Stimulated activated CD8-positive, alpha-beta memory T cell treated with anti-CD3 and anti-CD28 coated beads, Interleukin-15, amount 100 ng/mL, for 48 hours (primary cell): ENCODE measurements around the gene FXR2.
A peak's percentile ranks its signal among the peaks of the same experiment; 100 is the strongest.
"Not testable (repeated sequence)": the region's sequence is repeated elsewhere in the genome, so short reads cannot be mapped to it uniquely, and the experiment has no call there.

Experiments
- DNase-seq, 2 donors: peaks; one replicate each; pipeline ENCODE4 v3.0.0-alpha.2; 2020; ENCODE audit warnings: low read depth in 2 of 2

The FXR2 gene

GRCh38 chr17:7629939-7630571 is 15.4 kb upstream of the FXR2 start, which contains the start of gene SHBG:
Gene SHBG, plus strand, starts transcription at chr17:7630135. Its CDS starts 38 bp downstream, at chr17:7630173.
- no peak for DNase-seq

GRCh38 chr17:7627250-7628121 is 12.8 kb upstream of the FXR2 start, which contains the start of gene SAT2:
Gene SAT2, minus strand, starts transcription at chr17:7627821. Its CDS starts 186 bp downstream, at chr17:7627635.
- DNase-seq = peak; percentile 78 to 82

- no peak for DNase-seq
Measured at GRCh38 chr17:7626956-7627249, 12.2 kb upstream of the FXR2 start.

GRCh38 chr17:7626307-7626706 is 11.6 kb upstream of the FXR2 start:
- no peak for DNase-seq

- DNase-seq = not testable (repeated sequence)
Measured at GRCh38 chr17:7625749-7626148, 11.1 kb upstream of the FXR2 start.

- no peak for DNase-seq
Measured at GRCh38 chr17:7623661-7624060, 9.0 kb upstream of the FXR2 start.

- no peak for DNase-seq
Measured at GRCh38 chr17:7620835-7621234, 6.1 kb upstream of the FXR2 start.

GRCh38 chr17:7618608-7619007 is 3.9 kb upstream of the FXR2 start:
- DNase-seq = no peak

GRCh38 chr17:7615265-7615747 is 609 bp upstream of the FXR2 start:
- DNase-seq = no peak

- no peak for DNase-seq
Measured at GRCh38 chr17:7613769-7614424, 800 bp downstream of the FXR2 start.

GRCh38 chr17:7612294-7612640 is 2.4 kb downstream of the FXR2 start:
- no peak for DNase-seq

GRCh38 chr17:7611635-7612293 is 2.9 kb downstream of the FXR2 start:
- DNase-seq = no peak

GRCh38 chr17:7610641-7611040 is 4.1 kb downstream of the FXR2 start:
- no peak for DNase-seq

GRCh38 chr17:7606280-7606679 is 8.4 kb downstream of the FXR2 start:
- DNase-seq = no peak

GRCh38 chr17:7597561-7597960 is 17.1 kb downstream of the FXR2 start:
- not testable (repeated sequence) for DNase-seq

- no peak for DNase-seq
Measured at GRCh38 chr17:7593296-7593695, 21.4 kb downstream of the FXR2 start.

GRCh38 chr17:7592422-7593021 is 22.2 kb downstream of the FXR2 start:
- no peak for DNase-seq

GRCh38 chr17:7591596-7591995 is 23.1 kb downstream of the FXR2 start:
- no peak for DNase-seq

- DNase-seq = no peak
Measured at GRCh38 chr17:7590743-7591142, 24.0 kb downstream of the FXR2 start.

- DNase-seq = no peak
Measured at GRCh38 chr17:7589891-7590691, 24.6 kb downstream of the FXR2 start, which contains the start of gene SOX15. Gene SOX15, minus strand, starts transcription at chr17:7590094. Its CDS starts 418 bp downstream, at chr17:7589676.
